HL-60 (cell line): Measurements from ENCODE around the gene SPACA6.

Experiments
- DNase-seq, 2 experiments: peaks; one replicate each; pipeline ENCODE4 v3.0.0-alpha.2; 2010 to 2020; ENCODE audit warnings: low read depth in 1 of 2, low spot score in 1 of 2
- H3K27ac ChIP-seq: fragments of 250-450 bp; sonication (Bioruptor Pico); replicated peaks from 2 replicates; pipeline ENCODE4 v1.5.1; 2020; ENCODE audit warnings: mild to moderate bottlenecking, moderate library complexity
- H3K27me3 ChIP-seq: fragments of 250-450 bp; sonication (Bioruptor Pico); 2 replicates; pipeline ENCODE4 v1.5.1; 2021; ENCODE audit warnings: mild to moderate bottlenecking, moderate library complexity; ENCODE audit not compliant: insufficient read depth, poor library complexity, severe bottlenecking
- H3K4me3 ChIP-seq: replicated peaks from 2 replicates; pipeline ENCODE4 v1.5.1; 2011; ENCODE audit warnings: mild to moderate bottlenecking, control low read depth, low read length; ENCODE audit not compliant: insufficient read depth
- CTCF ChIP-seq: IDR thresholded peaks from one replicate; pipeline ENCODE4 v1.5.1; 2011; ENCODE audit warnings: low read length, control low read depth, inconsistent platforms; ENCODE audit not compliant: insufficient read depth
- GABPA ChIP-seq: IDR thresholded peaks from 2 replicates; pipeline ENCODE4 v1.6.1; 2012; ENCODE audit warnings: low read depth
- POLR2AphosphoS5 ChIP-seq: IDR thresholded peaks from 2 replicates; pipeline ENCODE4 v1.6.1; 2012; ENCODE audit warnings: low read depth
- REST ChIP-seq: IDR thresholded peaks from 2 replicates; pipeline ENCODE4 v1.6.1; 2012; ENCODE audit warnings: low read depth; ENCODE audit not compliant: insufficient replicate concordance
- SPI1 ChIP-seq: IDR thresholded peaks from 2 replicates; pipeline ENCODE4 v1.6.1; 2012; ENCODE audit warnings: low read depth, mild to moderate bottlenecking, borderline replicate concordance

The SPACA6 gene

GRCh38 chr19:51676566-51677083 is 16.5 kb upstream of the SPACA6 start:
- peak in 1 of 2 experiments; percentile 36 for DNase-seq
- Histone ChIP-seq H3K4me3 (no peak overlapping the region), H3K27ac (no peak overlapping the region), H3K27me3 (no peaks in the 10 kb centered on the region)
- TF ChIP-seq REST (no peak), GABPA (no peak), SPI1 (no peak), CTCF (no peak), POLR2AphosphoS5 (no peak)

- Histone ChIP-seq H3K27me3 (no peaks in the 10 kb centered on the region), H3K27ac (no peak overlapping the region), H3K4me3 (no peak overlapping the region)
- TF ChIP-seq POLR2AphosphoS5 (no peak), GABPA (no peak), SPI1 (no peak), REST (no peak), CTCF (no peak)
- no peak for DNase-seq
Measured at GRCh38 chr19:51680474-51680873, 12.7 kb upstream of the SPACA6 start.

- H3K27ac ChIP-seq = no peak overlapping the region
- no peak for TF ChIP-seq GABPA
- TF ChIP-seq POLR2AphosphoS5 = no peak
- no peak for TF ChIP-seq SPI1
- no peak for TF ChIP-seq REST
- TF ChIP-seq CTCF = no peak
- H3K27me3 ChIP-seq = no peaks in the 10 kb centered on the region
- H3K4me3 ChIP-seq = no peak overlapping the region
- DNase-seq = no peak
Measured at GRCh38 chr19:51681286-51681941, 11.7 kb upstream of the SPACA6 start.
